Common myeloid progenitor, CD34-positive (primary cell): ENCODE results near the gene PAXIP1.
A peak's percentile ranks its signal among the peaks of the same experiment; 100 is the strongest.

Source experiments
- CTCF ChIA-PET: fragments of 350-600 bp; sonication (Branson Sonifier 250); formaldehyde crosslinking; loops from one replicate; lab custom pipeline; 2021; ENCODE audit warnings: antibody characterized with exemption; lab: Charles Lee
- POLR2A ChIA-PET: fragments of 350-600 bp; sonication (Branson Sonifier 250); formaldehyde crosslinking; loops from one replicate; lab custom pipeline; 2021; ENCODE audit warnings: antibody characterized with exemption; lab: Charles Lee
- DNase-seq, 3 donors: peaks; one replicate each; pipeline versions ENCODE4 v3.0.0 to v3.0.0-alpha.2; 2013
- H3K27ac ChIP-seq, 2 experiments: 1 replicate in 1 of 2; 2 replicates in 1 of 2; pipeline ENCODE4 v1.7.0; 2013; ENCODE audit warnings: inconsistent platforms in 2 of 2, low read length in 2 of 2, mild to moderate bottlenecking in 2 of 2, low read depth in 1 of 2, moderate library complexity in 1 of 2; ENCODE audit not compliant: severe bottlenecking in 2 of 2, insufficient read depth in 1 of 2, poor library complexity in 1 of 2
- H3K27me3 ChIP-seq, 5 experiments: replicated peaks in 2 of 5; 1 replicate in 3 of 5; 2 replicates in 2 of 5; pipeline versions ENCODE4 v1.6.1 to v1.7.0; 2013; ENCODE audit warnings: low read length in 4 of 5, mild to moderate bottlenecking in 2 of 5, moderate library complexity in 2 of 5, inconsistent platforms in 1 of 5; ENCODE audit not compliant: insufficient read depth in 5 of 5, control insufficient read depth in 4 of 5
- H3K36me3 ChIP-seq, 4 experiments: 1 replicate in 2 of 4; 2 replicates in 2 of 4; pipeline versions ENCODE4 v1.6.1 to v1.7.0; 2013; ENCODE audit warnings: low read length in 3 of 4, control low read depth in 1 of 4, mild to moderate bottlenecking in 1 of 4; ENCODE audit not compliant: control insufficient read depth in 4 of 4, insufficient read depth in 4 of 4
- H3K4me1 ChIP-seq, 4 experiments: 1 replicate in 3 of 4; 2 replicates in 1 of 4; pipeline versions ENCODE4 v1.6.1 to v1.7.1; 2013; ENCODE audit warnings: low read length in 3 of 4, mild to moderate bottlenecking in 3 of 4, control low read depth in 1 of 4, inconsistent platforms in 1 of 4, moderate library complexity in 1 of 4; ENCODE audit not compliant: control insufficient read depth in 4 of 4, insufficient read depth in 4 of 4; ENCODE audit errors: control extremely low read depth in 1 of 4
- H3K4me3 ChIP-seq, 7 experiments: 1 replicate in 4 of 7; 2 replicates in 3 of 7; pipeline versions ENCODE4 v1.5.1 to v1.7.0; 2013; ENCODE audit warnings: mild to moderate bottlenecking in 7 of 7, low read length in 6 of 7, moderate library complexity in 6 of 7, inconsistent platforms in 2 of 7, low read depth in 2 of 7, control low read depth in 1 of 7; ENCODE audit not compliant: insufficient read depth in 4 of 7, control insufficient read depth in 1 of 7; ENCODE audit errors: extremely low read depth in 1 of 7
- H3K9me3 ChIP-seq, 5 experiments: 1 replicate in 4 of 5; 2 replicates in 1 of 5; pipeline versions ENCODE4 v1.6.1 to v1.7.1; 2013; ENCODE audit warnings: low read length in 4 of 5, mild to moderate bottlenecking in 2 of 5, inconsistent platforms in 1 of 5, low read depth in 1 of 5, moderate library complexity in 1 of 5; ENCODE audit not compliant: control insufficient read depth in 4 of 5, insufficient read depth in 2 of 5; ENCODE audit errors: control extremely low read depth in 1 of 5
- WGBS: methylation state at CpG from one replicate; pipeline ENCODE4 v1.1.5; 2013; ENCODE audit not compliant: insufficient coverage; 5-methylcytosine and 5-hydroxymethylcytosine counted together

PAXIP1 gene

GRCh38 chr7:154956427-154956826 is 46.5 kb downstream of the PAXIP1 start:
- WGBS, result 98% methylated on average over 6 of the region's 6 CpGs
- Histone ChIP-seq H3K4me1 (no peaks in the 10 kb centered on the region), H3K4me3 (no peak overlapping the region), H3K27me3 (no peaks in the 10 kb centered on the region), H3K27ac (no peak overlapping the region), H3K36me3 (peaks cover 16 to 82% (median 40%) of the 10 kb centered on the region in 4 experiments), H3K9me3 (no peaks in the 10 kb centered on the region)
- ChIA-PET CTCF (interaction anchor here (0.9 to 1.4 kb wide), 2 partner anchors 9 to 42 kb away, joined by 3 to 4 read pairs; no protein-coding TSS in a partner anchor), POLR2A (no interaction called here)
- DNase-seq, result no peak

- peak; percentile 57 to 74 (median 67) for DNase-seq
- Histone ChIP-seq H3K4me1 (no peaks in the 10 kb centered on the region), H3K9me3 (no peaks in the 10 kb centered on the region), H3K27ac (no peak overlapping the region), H3K27me3 (no peaks in the 10 kb centered on the region), H3K36me3 (peaks cover 16 to 73% (median 42%) of the 10 kb centered on the region in 4 experiments), H3K4me3 (no peak overlapping the region)
- ChIA-PET POLR2A (no interaction called here), CTCF (interaction anchor here (0.8 to 4.3 kb wide), 11 partner anchors 9 to 1871 kb away, joined by 3 to 37 read pairs (median 5); no protein-coding TSS in a partner anchor)
- WGBS, result 83% methylated on average over 7 of the region's 9 CpGs
Measured at GRCh38 chr7:154953006-154953684, 49.8 kb downstream of the PAXIP1 start.

- peaks cover 12 to 75% (median 50%) of the 10 kb centered on the region in 4 experiments for H3K36me3 ChIP-seq
- ChIA-PET CTCF (interaction anchor here (1.1 to 4.3 kb wide), 5 partner anchors 14 to 57 kb away, joined by 4 to 37 read pairs (median 5); no protein-coding TSS in a partner anchor), POLR2A (no interaction called here)
- no peak for DNase-seq
- H3K27me3 ChIP-seq, result no peaks in the 10 kb centered on the region
- 100% methylated on average over 1 of the region's 2 CpGs for WGBS
- no peaks in the 10 kb centered on the region for H3K9me3 ChIP-seq
- H3K4me3 ChIP-seq, result no peak overlapping the region
- no peaks in the 10 kb centered on the region for H3K4me1 ChIP-seq
- H3K27ac ChIP-seq, result no peak overlapping the region
Measured at GRCh38 chr7:154950960-154951359, 52.0 kb downstream of the PAXIP1 start.

- H3K4me3 ChIP-seq, result no peak overlapping the region
- WGBS, result 92% methylated on average over 5 of the region's 5 CpGs
- POLR2A ChIA-PET, result no interaction called here
- H3K36me3 ChIP-seq, result peaks cover 15 to 77% (median 55%) of the 10 kb centered on the region in 4 experiments
- no peaks in the 10 kb centered on the region for H3K9me3 ChIP-seq
- H3K4me1 ChIP-seq, result no peaks in the 10 kb centered on the region
- CTCF ChIA-PET, result interaction anchor here (1.1 to 2.5 kb wide), 2 partner anchors 20 to 44 kb away, joined by 3 to 6 read pairs; no protein-coding TSS in a partner anchor
- H3K27ac ChIP-seq, result no peak overlapping the region
- DNase-seq, result no peak
- no peaks in the 10 kb centered on the region for H3K27me3 ChIP-seq
Measured at GRCh38 chr7:154947604-154948003, 55.3 kb downstream of the PAXIP1 start.

- Histone ChIP-seq H3K4me1 (no peaks in the 10 kb centered on the region), H3K27ac (no peak overlapping the region), H3K9me3 (no peaks in the 10 kb centered on the region), H3K27me3 (no peaks in the 10 kb centered on the region), H3K4me3 (no peak overlapping the region), H3K36me3 (peaks cover 14 to 67% (median 45%) of the 10 kb centered on the region in 4 experiments)
- 96% methylated on average over 6 of the region's 7 CpGs for WGBS
- DNase-seq, result no peak
- POLR2A ChIA-PET, result no interaction called here
- CTCF ChIA-PET, result interaction anchor here (1.3 kb wide), 1 partner anchor 18 kb away, joined by 4 read pairs; no protein-coding TSS in a partner anchor
Measured at GRCh38 chr7:154946166-154946565, 56.8 kb downstream of the PAXIP1 start.

- Histone ChIP-seq H3K27ac (no peak overlapping the region), H3K4me3 (no peak overlapping the region), H3K9me3 (peaks cover 0 to 2% (median 0%) of the 10 kb centered on the region in 5 experiments), H3K4me1 (no peaks in the 10 kb centered on the region), H3K36me3 (peaks cover 14 to 52% (median 41%) of the 10 kb centered on the region in 4 experiments), H3K27me3 (no peaks in the 10 kb centered on the region)
- ChIA-PET POLR2A (no interaction called here), CTCF (interaction anchor here (1.4 to 2.7 kb wide), 2 partner anchors 17 to 29 kb away, joined by 3 to 14 read pairs; no protein-coding TSS in a partner anchor)
- WGBS, result 97% methylated on average over 9 of the region's 9 CpGs
- no peak for DNase-seq
Measured at GRCh38 chr7:154943906-154944305, 59.0 kb downstream of the PAXIP1 start.

GRCh38 chr7:154942691-154943090 is 60.2 kb downstream of the PAXIP1 start:
- H3K4me1 ChIP-seq, result no peaks in the 10 kb centered on the region
- CTCF ChIA-PET, result interaction anchor here (1.0 to 2.9 kb wide), 4 partner anchors 10 to 414 kb away, joined by 3 to 15 read pairs (median 12); no protein-coding TSS in a partner anchor
- no CpG with 5 or more reads among the region's 2 CpGs for WGBS
- H3K9me3 ChIP-seq, result peaks cover 0 to 2% (median 0%) of the 10 kb centered on the region in 5 experiments
- DNase-seq, result no peak
- H3K27me3 ChIP-seq, result no peaks in the 10 kb centered on the region
- H3K27ac ChIP-seq, result no peak overlapping the region
- no peak overlapping the region for H3K4me3 ChIP-seq
- POLR2A ChIA-PET, result no interaction called here
- H3K36me3 ChIP-seq, result peaks cover 11 to 43% (median 37%) of the 10 kb centered on the region in 4 experiments
